GM12875 (cell line): ENCODE results near the gene PPP6R2.

Source experiments
- H3K4me3 ChIP-seq: one replicate; pipeline ENCODE4 v1.5.1; 2011; ENCODE audit warnings: low read depth, low read length, control low read depth
- TF ChIP-seq, protein P1 (sequence below): IDR thresholded peaks from 2 replicates; pipeline ENCODE4 v1.5.1; 2011; ENCODE audit warnings: low read depth, mild to moderate bottlenecking, control low read depth, inconsistent platforms, low read length, moderate library complexity, borderline replicate concordance; ENCODE audit not compliant: insufficient read depth

PPP6R2 gene

GRCh38 chr22:50470491-50470890 lies 127.4 kb downstream of the PPP6R2 start:
- TF ChIP-seq, protein P1, sequence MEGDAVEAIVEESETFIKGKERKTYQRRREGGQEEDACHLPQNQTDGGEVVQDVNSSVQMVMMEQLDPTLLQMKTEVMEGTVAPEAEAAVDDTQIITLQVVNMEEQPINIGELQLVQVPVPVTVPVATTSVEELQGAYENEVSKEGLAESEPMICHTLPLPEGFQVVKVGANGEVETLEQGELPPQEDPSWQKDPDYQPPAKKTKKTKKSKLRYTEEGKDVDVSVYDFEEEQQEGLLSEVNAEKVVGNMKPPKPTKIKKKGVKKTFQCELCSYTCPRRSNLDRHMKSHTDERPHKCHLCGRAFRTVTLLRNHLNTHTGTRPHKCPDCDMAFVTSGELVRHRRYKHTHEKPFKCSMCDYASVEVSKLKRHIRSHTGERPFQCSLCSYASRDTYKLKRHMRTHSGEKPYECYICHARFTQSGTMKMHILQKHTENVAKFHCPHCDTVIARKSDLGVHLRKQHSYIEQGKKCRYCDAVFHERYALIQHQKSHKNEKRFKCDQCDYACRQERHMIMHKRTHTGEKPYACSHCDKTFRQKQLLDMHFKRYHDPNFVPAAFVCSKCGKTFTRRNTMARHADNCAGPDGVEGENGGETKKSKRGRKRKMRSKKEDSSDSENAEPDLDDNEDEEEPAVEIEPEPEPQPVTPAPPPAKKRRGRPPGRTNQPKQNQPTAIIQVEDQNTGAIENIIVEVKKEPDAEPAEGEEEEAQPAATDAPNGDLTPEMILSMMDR: no peak
- no peak overlapping the region for H3K4me3 ChIP-seq

GRCh38 chr22:50471197-50471847 lies 128.2 kb downstream of the PPP6R2 start:
- H3K4me3 ChIP-seq: no peak overlapping the region

GRCh38 chr22:50471962-50472361 lies 128.8 kb downstream of the PPP6R2 start:
- no peak overlapping the region for H3K4me3 ChIP-seq
- TF ChIP-seq, protein P1: no peak

More at GRCh38 chr22:50471197-50471847, 128.2 kb downstream of the PPP6R2 start:
- TF ChIP-seq, protein P1: no peak

DNA sequence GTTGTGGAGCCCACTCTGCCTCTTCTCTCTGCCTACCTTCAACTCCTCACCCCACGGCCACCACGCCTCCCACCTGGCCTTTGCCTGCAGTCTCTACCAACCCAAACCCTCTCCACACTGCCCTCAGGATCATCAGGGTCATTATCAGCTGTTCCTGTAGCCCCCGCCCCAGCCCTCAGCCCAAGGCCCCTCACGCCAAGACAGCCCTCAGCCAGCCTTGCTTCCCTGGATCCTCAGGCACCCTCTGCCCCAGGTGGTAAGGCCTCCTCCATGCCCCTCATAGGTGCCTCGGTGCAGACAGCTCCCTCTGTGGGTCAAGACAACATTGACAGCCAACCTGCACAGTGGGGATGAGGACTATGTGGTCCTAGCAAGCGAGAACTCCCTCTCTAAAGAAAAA lies 130.0 kb downstream of the PPP6R2 start:
- peak overlapping the region; percentile 74 for H3K4me3 ChIP-seq
- TF ChIP-seq, protein P1: peak; percentile 72

DNA sequence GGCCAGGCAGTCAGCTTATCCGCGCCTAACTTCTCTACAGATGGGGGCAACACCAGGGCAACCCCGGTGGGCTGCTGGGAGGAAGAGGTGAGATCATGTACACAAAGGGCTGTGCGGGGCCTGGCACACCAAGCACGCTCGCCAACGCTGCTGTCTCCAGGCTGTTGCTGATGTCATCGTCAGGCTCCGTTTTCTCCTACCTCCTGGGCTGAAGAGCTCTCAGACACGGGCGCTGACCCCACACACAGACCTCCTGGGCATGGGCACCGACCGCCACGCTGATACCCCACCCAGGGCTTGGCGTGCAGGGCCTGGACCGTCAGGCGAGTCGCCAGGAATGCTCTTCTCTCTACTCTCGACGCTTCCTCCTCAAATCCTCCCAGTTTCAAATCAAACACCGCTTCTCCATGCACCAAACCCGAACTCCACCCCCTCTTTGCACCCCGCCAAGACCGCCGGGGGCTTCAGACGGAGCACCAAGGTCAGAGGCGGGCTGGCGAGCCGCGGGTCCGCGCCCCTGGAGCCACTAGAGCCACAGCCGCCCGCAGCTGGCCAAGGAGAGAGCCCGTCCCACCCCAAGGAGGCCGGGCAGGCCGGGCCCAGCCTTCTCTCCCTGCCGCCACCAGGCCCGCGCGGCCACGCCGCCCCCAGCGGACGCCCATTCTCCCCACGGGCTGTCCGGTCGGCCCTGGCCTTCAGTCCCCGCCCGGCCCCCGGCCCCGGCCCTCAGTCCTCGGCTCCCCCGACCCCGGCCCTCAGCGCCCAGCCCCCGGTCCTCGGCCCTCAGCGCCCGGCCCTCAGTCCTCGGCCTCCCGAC lies 130.9 kb downstream of the PPP6R2 start:
- H3K4me3 ChIP-seq: peak overlapping the region; percentile 74
- TF ChIP-seq, protein P1: no peak

GRCh38 chr22:50474710-50475651 lies 131.9 kb downstream of the PPP6R2 start, which contains the start of gene SBF1:
TSS of gene SBF1 (minus strand) at chr22:50475035. CDS start at chr22:50474840, 195 bp downstream.
- H3K4me3 ChIP-seq: peak within 1 kb of the TSS; percentile 74
- TF ChIP-seq, protein P1: no peak
